T-cell (primary cell): ENCODE data around the gene PGAM1. TPM values are rescaled to one million over a fixed set of nuclear protein-coding genes. Genes with fewer than 3 reads are reported as not detected.
A peak's percentile ranks its signal among the peaks of the same experiment; 100 is the strongest.
"Not testable (repeated sequence)": the region's sequence is repeated elsewhere in the genome, so short reads cannot be mapped to it uniquely, and the experiment has no call there.

Experiments used
- ATAC-seq, 4 experiments: fragments of 200-7000 bp in 3 of 4; fragments of 150-1000 bp in 1 of 4; cut with Tn5 transposase; replicated peaks in 1 of 4; 1 replicate in 3 of 4; 2 replicates in 1 of 4; pipeline ENCODE4 v1.10.0; 2021; ENCODE audit warnings: moderate library complexity in 3 of 4, mild to moderate bottlenecking in 2 of 4, moderate number of reproducible peaks in 1 of 4
- CTCF ChIA-PET, 2 donors: fragments of 300-600 bp; sonication (Branson Sonifier 250); formaldehyde crosslinking; loops; one replicate each; lab custom pipeline; 2022; ENCODE audit warnings: antibody characterized with exemption in 2 of 2; lab: Charles Lee
- POLR2A ChIA-PET, 2 donors: fragments of 300-600 bp; sonication (Branson Sonifier 250); formaldehyde crosslinking; loops; one replicate each; lab custom pipeline; 2022; ENCODE audit warnings: antibody characterized with exemption in 2 of 2; lab: Charles Lee
- DNase-seq, 35 experiments: peaks; one replicate each; pipeline versions ENCODE4 v3.0.0 to v3.0.0-alpha.2; 2013 to 2023
- H3K27ac ChIP-seq: one replicate; pipeline ENCODE4 v1.5.1; 2013; ENCODE audit warnings: low read length
- H3K27me3 ChIP-seq, 2 experiments: replicated peaks in 1 of 2; 1 replicate in 1 of 2; 2 replicates in 1 of 2; pipeline versions ENCODE4 v1.6.1 to v1.7.0; 2013; ENCODE audit warnings: low read length in 1 of 2, mixed read lengths in 1 of 2; ENCODE audit not compliant: control insufficient read depth in 2 of 2, insufficient read depth in 2 of 2; ENCODE audit errors: extremely low read depth in 1 of 2
- H3K36me3 ChIP-seq, 2 donors: 1 replicate in 1 of 2; 2 replicates in 1 of 2; pipeline versions ENCODE4 v1.6.1 to v1.7.0; 2013; ENCODE audit warnings: low read length in 1 of 2; ENCODE audit not compliant: control insufficient read depth in 2 of 2, insufficient read depth in 1 of 2; ENCODE audit errors: extremely low read depth in 1 of 2
- H3K4me1 ChIP-seq, 2 experiments: 1 replicate in 1 of 2; 2 replicates in 1 of 2; pipeline versions ENCODE4 v1.6.1 to v1.7.0; 2013; ENCODE audit warnings: low read length in 2 of 2, mixed read lengths in 1 of 2; ENCODE audit not compliant: insufficient read depth in 2 of 2, control insufficient read depth in 1 of 2; ENCODE audit errors: extremely low read depth in 1 of 2
- H3K4me3 ChIP-seq, 2 donors: 1 replicate in 1 of 2; 2 replicates in 1 of 2; pipeline versions ENCODE4 v1.5.1 to v1.7.0; 2013; ENCODE audit warnings: mild to moderate bottlenecking in 2 of 2, low read length in 1 of 2, moderate library complexity in 1 of 2; ENCODE audit not compliant: control insufficient read depth in 1 of 2; ENCODE audit errors: extremely low read depth in 1 of 2
- H3K9me3 ChIP-seq: 2 replicates; pipeline ENCODE4 v1.7.0; 2013
- H3K27ac Mint-ChIP-seq, 2 donors: one replicate each; pipeline ENCODE4 v1.8.0; 2020 to 2021; ENCODE audit warnings: mild to moderate bottlenecking in 2 of 2, mixed read lengths in 2 of 2
- H3K27me3 Mint-ChIP-seq, 2 donors: one replicate each; pipeline ENCODE4 v1.8.0; 2021 to 2022; ENCODE audit warnings: mixed read lengths in 2 of 2
- H3K36me3 Mint-ChIP-seq: one replicate; pipeline ENCODE4 v1.8.0; 2021; ENCODE audit warnings: mixed read lengths
- H3K4me1 Mint-ChIP-seq, 3 donors: one replicate each; pipeline ENCODE4 v1.8.0; 2020 to 2022; ENCODE audit warnings: mixed read lengths in 3 of 3, mild to moderate bottlenecking in 1 of 3
- H3K4me3 Mint-ChIP-seq, 3 donors: one replicate each; pipeline ENCODE4 v1.8.0; 2020 to 2022; ENCODE audit warnings: mild to moderate bottlenecking in 3 of 3, mixed read lengths in 3 of 3, moderate library complexity in 3 of 3
- H3K9me3 Mint-ChIP-seq, 3 donors: one replicate each; pipeline ENCODE4 v1.8.0; 2020 to 2022; ENCODE audit warnings: mixed read lengths in 3 of 3
- WGBS: methylation state at CpG from one replicate; pipeline ENCODE4 v1.1.5; 2013; ENCODE audit warnings: missing lambda C conversion rate; ENCODE audit not compliant: insufficient coverage; 5-methylcytosine and 5-hydroxymethylcytosine counted together
- total RNA-seq, 35 experiments: library from RNA in 6 of 35; stranded (reverse) in 6 of 35; fragments of 120-200 nt in 1 of 35; gene quantifications; one replicate each; pipeline versions ENCODE4 v1.2.1 to v1.2.4 and lab custom pipeline; 2013 to 2026

PGAM1 gene
- total RNA-seq, 5 donors from 2014 or later (not counting 1 experiment from before 2014, with no cell fraction given), result 66.3 to 108 (median 94.8) TPM

GRCh38 chr10:97412891-97413304, 13.1 kb upstream of the PGAM1 start:
- no peaks in the 10 kb centered on the region for H3K36me3 ChIP-seq
- ChIA-PET POLR2A (interaction anchor here in 1 of 2 donors (2.4 kb wide), 1 partner anchor 12 kb away, joined by 16 read pairs; the partner anchor contains the start of gene RRP12), CTCF (no interaction called here)
- no peak overlapping the region for H3K4me3 ChIP-seq
- H3K4me1 Mint-ChIP-seq, result peaks cover 37 to 42% (median 39%) of the 10 kb centered on the region in 3 donors
- whole genome bisulfite sequencing, result 28% methylated on average over 8 of the region's 10 CpGs
- H3K27ac Mint-ChIP-seq, result peak overlapping the region; percentile 41 to 75
- no peak for ATAC-seq
- H3K4me3 Mint-ChIP-seq, result peak overlapping the region in 1 of 3 donors; percentile 2
- no peaks in the 10 kb centered on the region for H3K9me3 Mint-ChIP-seq
- H3K9me3 ChIP-seq, result no peaks in the 10 kb centered on the region
- H3K36me3 Mint-ChIP-seq, result no peaks in the 10 kb centered on the region
- H3K4me1 ChIP-seq, result peaks cover 21 to 45% of the 10 kb centered on the region in 2 experiments
- H3K27me3 Mint-ChIP-seq, result no peaks in the 10 kb centered on the region
- no peak for DNase-seq
- peak overlapping the region; percentile 60 for H3K27ac ChIP-seq
- no peaks in the 10 kb centered on the region for H3K27me3 ChIP-seq

DNA sequence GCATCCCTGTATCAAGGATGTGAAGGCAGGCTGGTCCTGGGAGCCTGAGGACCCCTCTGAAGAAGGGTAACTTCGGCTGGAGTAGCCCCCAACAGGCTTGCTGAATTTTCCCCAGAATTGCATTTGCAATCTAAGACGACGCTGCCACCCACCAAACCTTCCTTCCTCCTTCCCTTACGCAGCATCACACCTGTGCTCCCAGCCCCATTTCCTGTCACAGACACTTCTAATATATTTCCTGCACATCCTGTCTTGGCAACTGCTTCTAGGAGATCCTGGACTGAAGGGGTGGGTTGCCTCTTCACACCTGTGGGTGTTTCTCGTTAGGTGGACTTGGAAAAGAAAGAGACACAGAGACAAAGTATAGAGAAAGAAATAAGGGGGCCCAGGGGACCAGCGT, 9.4 kb upstream of the PGAM1 start:
- ChIA-PET CTCF (no interaction called here), POLR2A (no interaction called here)
- WGBS, result 3% methylated on average over 4 of the region's 6 CpGs
- peak in 1 of 35 experiments; percentile 33 for DNase-seq
- Histone ChIP-seq H3K27ac (peak overlapping the region; percentile 38), H3K4me1 (peaks cover 27 to 63% of the 10 kb centered on the region in 2 experiments), H3K27me3 (no peaks in the 10 kb centered on the region), H3K36me3 (no peaks in the 10 kb centered on the region), H3K9me3 (no peaks in the 10 kb centered on the region), H3K4me3 (no peak overlapping the region)
- no peaks in the 10 kb centered on the region for H3K9me3 Mint-ChIP-seq
- peak overlapping the region; percentile 91 to 95 for H3K27ac Mint-ChIP-seq
- H3K36me3 Mint-ChIP-seq, result no peaks in the 10 kb centered on the region
- no peaks in the 10 kb centered on the region for H3K27me3 Mint-ChIP-seq
- H3K4me1 Mint-ChIP-seq, result peaks cover 54 to 59% (median 55%) of the 10 kb centered on the region in 3 donors
- H3K4me3 Mint-ChIP-seq, result peak overlapping the region in 1 of 3 donors; percentile 29
- ATAC-seq, result no peak

DNA sequence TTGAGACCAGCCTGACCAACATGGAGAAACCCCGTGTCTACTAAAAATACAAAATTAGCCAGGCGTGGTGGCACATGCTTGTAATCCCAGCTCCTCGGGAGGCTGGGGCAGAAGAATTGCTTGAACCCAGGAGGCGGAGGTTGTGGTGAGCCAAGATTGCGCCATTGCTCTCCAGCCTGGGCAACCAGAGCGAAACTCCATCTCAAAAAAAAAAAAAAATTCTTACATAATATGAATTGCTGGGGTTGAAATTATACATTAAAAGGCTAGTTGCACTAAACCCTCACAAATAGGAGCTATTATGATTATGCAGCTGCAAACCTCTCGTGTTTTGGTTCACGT, 2.3 kb upstream of the PGAM1 start:
- not testable (repeated sequence) for H3K4me3 ChIP-seq, H3K27me3 ChIP-seq, H3K36me3 ChIP-seq, H3K9me3 Mint-ChIP-seq, H3K27ac ChIP-seq, H3K27me3 Mint-ChIP-seq, H3K9me3 ChIP-seq, H3K36me3 Mint-ChIP-seq, ATAC-seq, DNase-seq
- ChIA-PET POLR2A (interaction anchor here in 1 of 2 donors (1.5 kb wide), 1 partner anchor 10 kb away, joined by 4 read pairs; no protein-coding TSS in a partner anchor), CTCF (interaction anchor here (0.7 to 1.5 kb wide), 3 partner anchors 16 to 60 kb away, joined by 3 to 5 read pairs (median 3); no protein-coding TSS in a partner anchor)
- 72% methylated on average over 2 of the region's 8 CpGs for WGBS
- peaks cover 23 to 52% of the 10 kb centered on the region in 2 experiments for H3K4me1 ChIP-seq
- H3K4me1 Mint-ChIP-seq, result peaks cover 44 to 56% (median 47%) of the 10 kb centered on the region in 3 donors
- H3K4me3 Mint-ChIP-seq, result peak overlapping the region in 1 of 3 donors; percentile 9
- peak overlapping the region; percentile 95 to 98 for H3K27ac Mint-ChIP-seq

- H3K9me3 ChIP-seq, result no peaks in the 10 kb centered on the region
- peak overlapping the region; percentile 84 to 94 (median 87) for H3K4me3 Mint-ChIP-seq
- ChIA-PET CTCF (interaction anchor here in 1 of 2 donors (0.7 kb wide), 1 partner anchor 13 kb away, joined by 3 read pairs; no protein-coding TSS in a partner anchor), POLR2A (interaction anchor here in 1 of 2 donors (1.9 kb wide), 1 partner anchor 26 kb away, joined by 8 read pairs; the partner anchor contains the start of gene RRP12)
- peaks cover 0 to 2% of the 10 kb centered on the region in 2 donors for H3K27me3 Mint-ChIP-seq
- ATAC-seq (no peak), DNase-seq (peak in 1 of 35 experiments; percentile 29)
- H3K4me1 Mint-ChIP-seq, result peaks cover 38 to 53% (median 45%) of the 10 kb centered on the region in 3 donors
- H3K27ac ChIP-seq, result peak overlapping the region; percentile 60
- H3K27me3 ChIP-seq, result no peaks in the 10 kb centered on the region
- H3K36me3 Mint-ChIP-seq, result peaks cover 17% of the 10 kb centered on the region
- no peaks in the 10 kb centered on the region for H3K9me3 Mint-ChIP-seq
- H3K4me3 ChIP-seq, result peak overlapping the region; percentile 76 to 83
- H3K27ac Mint-ChIP-seq, result peak overlapping the region; percentile 85 to 86
- peaks cover 10 to 26% of the 10 kb centered on the region in 2 donors for H3K36me3 ChIP-seq
- peaks cover 23 to 45% of the 10 kb centered on the region in 2 experiments for H3K4me1 ChIP-seq
- 4% methylated on average over 22 of the region's 34 CpGs for WGBS
Measured at GRCh38 chr10:97426776-97427570, 982 bp downstream of the PGAM1 start.

DNA sequence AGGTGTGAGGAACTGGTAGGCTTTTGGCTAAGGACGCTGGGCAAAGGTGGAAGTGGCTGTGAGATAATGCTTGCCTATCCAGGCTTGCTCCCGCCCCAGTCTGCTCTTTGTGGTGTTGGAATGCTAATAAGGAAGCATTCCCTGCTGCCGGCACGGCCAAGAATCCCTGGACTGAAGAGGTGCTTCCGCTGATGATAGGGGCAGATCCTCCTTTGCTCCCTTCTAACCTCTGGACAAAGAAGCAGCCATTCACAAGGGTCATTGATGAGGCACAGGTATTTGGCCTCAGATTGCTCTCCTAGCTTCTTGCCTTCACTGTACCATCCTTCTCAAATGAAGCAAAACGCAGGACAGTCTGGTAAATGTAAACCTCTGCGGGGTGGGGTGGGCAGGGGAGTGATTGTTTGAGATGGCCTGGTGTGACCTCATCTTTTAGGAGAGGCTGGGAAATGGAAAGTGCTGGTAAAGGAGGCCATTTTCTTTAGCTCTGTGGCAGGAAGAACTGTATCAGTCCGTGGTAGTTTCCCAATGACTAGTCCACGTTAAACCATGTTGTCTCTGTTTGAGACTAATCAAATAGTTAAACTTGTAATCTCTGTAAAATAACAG, 1.7 kb downstream of the PGAM1 start:
- Histone ChIP-seq H3K9me3 (no peaks in the 10 kb centered on the region), H3K27ac (peak overlapping the region; percentile 60), H3K4me3 (peak overlapping the region in 1 of 2 donors; percentile 83), H3K4me1 (peaks cover 23 to 45% of the 10 kb centered on the region in 2 experiments), H3K27me3 (no peaks in the 10 kb centered on the region), H3K36me3 (peaks cover 10 to 28% of the 10 kb centered on the region in 2 donors)
- ChIA-PET POLR2A (interaction anchor here in 1 of 2 donors (1.9 kb wide), 1 partner anchor 27 kb away, joined by 8 read pairs; the partner anchor contains the start of gene RRP12), CTCF (interaction anchor here in 1 of 2 donors (0.5 to 0.7 kb wide), 2 partner anchors 14 to 40 kb away, joined by 3 read pairs; no protein-coding TSS in a partner anchor)
- H3K9me3 Mint-ChIP-seq, result no peaks in the 10 kb centered on the region
- peaks cover 38 to 53% (median 45%) of the 10 kb centered on the region in 3 donors for H3K4me1 Mint-ChIP-seq
- DNase-seq, result peak in 1 of 35 experiments; percentile 47
- peak overlapping the region; percentile 84 to 94 (median 87) for H3K4me3 Mint-ChIP-seq
- peaks cover 19% of the 10 kb centered on the region for H3K36me3 Mint-ChIP-seq
- ATAC-seq, result no peak
- no CpG with 5 or more reads among the region's 9 CpGs for WGBS
- H3K27ac Mint-ChIP-seq, result peak overlapping the region; percentile 85 to 86
- peaks cover 0 to 2% of the 10 kb centered on the region in 2 donors for H3K27me3 Mint-ChIP-seq

DNA sequence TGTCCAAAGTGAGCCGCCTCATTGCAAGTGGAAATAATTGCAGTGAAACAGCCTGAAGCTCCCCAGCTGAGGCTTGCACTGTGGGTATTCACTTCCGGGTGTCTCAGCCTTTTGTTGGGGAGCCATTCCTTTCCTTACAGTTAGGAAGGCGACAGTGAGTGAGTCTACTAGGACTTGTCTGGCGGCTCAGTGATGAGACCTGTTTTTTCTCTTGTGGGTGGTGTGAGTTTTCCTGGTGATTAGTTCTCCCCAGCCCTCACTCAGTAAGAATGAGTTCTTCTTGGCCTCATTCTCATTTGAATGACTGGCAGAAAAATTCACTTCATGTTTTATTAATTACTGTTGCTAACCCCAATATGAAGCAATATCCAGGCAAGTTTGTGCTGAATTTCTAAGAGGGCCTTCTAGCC, 2.6 kb downstream of the PGAM1 start:
- no peak for ATAC-seq
- peak overlapping the region; percentile 60 for H3K27ac ChIP-seq
- H3K9me3 ChIP-seq, result no peaks in the 10 kb centered on the region
- peak overlapping the region in 1 of 2 donors; percentile 8 for H3K4me3 ChIP-seq
- Mint-ChIP-seq H3K9me3 (no peaks in the 10 kb centered on the region), H3K36me3 (peaks cover 19% of the 10 kb centered on the region), H3K27me3 (peaks cover 0 to 2% of the 10 kb centered on the region in 2 donors), H3K4me1 (peaks cover 32 to 45% (median 36%) of the 10 kb centered on the region in 3 donors), H3K4me3 (peak overlapping the region; percentile 65 to 87 (median 73)), H3K27ac (peak overlapping the region; percentile 79 to 82)
- peaks cover 13 to 32% of the 10 kb centered on the region in 2 donors for H3K36me3 ChIP-seq
- 0% methylated on average over 2 of the region's 4 CpGs for WGBS
- POLR2A ChIA-PET, result interaction anchor here in 1 of 2 donors (0.5 to 1.9 kb wide), 2 partner anchors 28 to 54 kb away, joined by 3 to 8 read pairs; partner anchors contain the start of gene RRP12
- CTCF ChIA-PET, result no interaction called here
- peak in 1 of 35 experiments; percentile 56 for DNase-seq
- no peaks in the 10 kb centered on the region for H3K27me3 ChIP-seq
- H3K4me1 ChIP-seq, result peaks cover 23 to 38% of the 10 kb centered on the region in 2 experiments
